Right atrium auricular region (tissue), 2 donors: Measurements from ENCODE around the gene FAHD1. TPM values are rescaled to one million over a fixed set of nuclear protein-coding genes. Genes with fewer than 3 reads are reported as not detected.
A peak's percentile ranks its signal among the peaks of the same experiment; 100 is the strongest.

Source experiments
- DNase-seq: peaks from one replicate; pipeline ENCODE4 v3.0.0-alpha.2; 2019; ENCODE audit warnings: low spot score
- H3K27ac ChIP-seq, 2 donors: fragments of 200-600 bp; sonication (generic); 1 replicate in 1 of 2; 2 replicates in 1 of 2; pipeline ENCODE4 v1.5.1; 2016 to 2019
- H3K27me3 ChIP-seq, 2 donors: fragments of 200-600 bp; sonication (generic); one replicate each; pipeline versions ENCODE4 v1.5.1 to v1.6.0; 2017 to 2019
- H3K36me3 ChIP-seq: fragments of 200-600 bp; sonication (generic); one replicate; pipeline ENCODE4 v1.5.1; 2016
- H3K4me1 ChIP-seq, 2 donors: fragments of 200-600 bp; sonication (generic); one replicate each; pipeline versions ENCODE4 v1.5.1 to v1.6.0; 2017 to 2019
- H3K4me3 ChIP-seq, 2 donors: fragments of 200-600 bp; sonication (generic); 1 replicate in 1 of 2; 2 replicates in 1 of 2; pipeline ENCODE4 v1.5.1; 2017 to 2019; ENCODE audit warnings: mild to moderate bottlenecking in 1 of 2, moderate library complexity in 1 of 2
- H3K9me3 ChIP-seq, 2 donors: fragments of 200-600 bp; sonication (generic); one replicate each; pipeline ENCODE4 v1.5.1; 2019
- CTCF ChIP-seq, 2 donors: fragments of 200-600 bp; sonication (generic); IDR thresholded peaks; one replicate each; pipeline ENCODE4 v1.5.1; 2019; ENCODE audit warnings: antibody characterized with exemption in 2 of 2
- total RNA-seq, 2 donors: library from RNA; depleted of rRNA; stranded (reverse); fragments of >200 nt; gene quantifications; one replicate each; pipeline ENCODE4 v1.1.0, GENCODE V29; 2016

Gene FAHD1
- total RNA-seq, 2 donors from 2014 or later: 35.8 to 59.3 TPM

DNA sequence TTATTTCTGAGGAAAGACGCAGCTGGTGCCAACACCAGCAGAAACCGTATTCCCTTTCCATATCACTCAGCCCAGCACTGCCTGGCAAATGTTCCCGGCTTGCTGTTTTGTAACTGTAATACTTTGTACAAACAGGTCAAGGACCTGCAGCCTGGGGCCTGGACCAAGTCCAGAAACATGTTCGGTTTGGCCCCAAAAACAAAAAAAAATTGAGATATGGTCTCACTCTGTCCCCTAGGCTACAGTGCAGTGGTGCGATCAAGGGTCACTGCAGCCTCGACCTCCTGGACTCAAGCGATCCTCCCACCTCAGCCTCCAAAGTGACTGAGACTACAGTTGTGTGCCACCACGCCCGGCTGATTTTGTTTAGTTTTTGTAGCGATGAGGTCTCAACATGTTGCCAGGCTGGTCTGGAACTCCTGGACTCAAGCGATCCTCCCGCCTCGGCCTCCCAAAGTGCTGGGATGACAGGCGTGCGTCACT, 1.6 kb upstream of the FAHD1 start:
- no peak for TF ChIP-seq CTCF (IDR thresholded peaks at IDR 0.05)
- no peak for DNase-seq
- Histone ChIP-seq H3K4me1 (peaks cover 0 to 42% of the 10 kb centered on the region in 2 donors), H3K9me3 (no peaks in the 10 kb centered on the region), H3K27me3 (no peaks in the 10 kb centered on the region), H3K4me3 (peak overlapping the region; percentile 77 to 94), H3K36me3 (peaks cover 22% of the 10 kb centered on the region), H3K27ac (peak overlapping the region in 1 of 2 donors; percentile 56)

GRCh38 chr16:1825864-1826690, 929 bp upstream of the FAHD1 start:
- Histone ChIP-seq H3K9me3 (no peaks in the 10 kb centered on the region), H3K4me1 (peaks cover 0 to 42% of the 10 kb centered on the region in 2 donors), H3K36me3 (peaks cover 17% of the 10 kb centered on the region), H3K27me3 (no peaks in the 10 kb centered on the region), H3K27ac (peak overlapping the region; percentile 32 to 92), H3K4me3 (peak overlapping the region; percentile 77 to 94)
- no peak for DNase-seq
- TF ChIP-seq CTCF (IDR thresholded peaks at IDR 0.05): no peak

DNA sequence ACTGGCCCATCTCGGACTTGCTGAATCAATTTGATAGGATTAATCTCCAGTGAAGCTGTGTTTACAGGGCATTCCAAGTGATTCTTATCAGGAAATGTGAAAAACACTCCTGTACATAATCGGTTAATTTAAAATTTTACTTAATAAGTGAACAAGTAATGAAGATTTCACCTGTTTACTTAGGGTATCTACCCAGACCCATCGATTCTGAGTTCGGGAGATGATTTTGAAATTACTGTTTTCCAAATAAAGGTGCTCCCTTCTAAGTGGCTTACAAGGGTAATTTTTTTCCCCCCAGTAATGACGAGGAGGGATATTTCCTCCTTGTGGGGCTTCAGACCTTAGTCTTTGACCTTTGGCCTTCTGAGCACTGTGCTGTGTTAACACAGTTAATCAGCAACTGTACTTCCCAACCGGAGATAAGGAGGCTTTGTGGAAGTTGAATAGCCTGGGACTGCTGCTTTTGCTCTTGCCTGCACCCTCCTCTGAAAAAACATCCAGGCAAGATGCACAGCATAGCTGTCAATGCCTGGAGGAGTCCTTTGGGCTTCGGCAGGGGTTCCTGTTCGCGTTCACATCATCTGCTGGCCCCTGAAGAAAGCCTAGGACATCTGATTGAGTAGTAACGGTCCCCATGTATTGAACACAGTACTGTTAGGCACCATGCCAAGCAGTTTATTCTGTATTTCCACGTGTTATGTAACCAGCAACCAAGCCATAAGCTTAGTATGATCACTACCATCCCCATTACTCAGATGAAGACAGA, 1.8 kb downstream of the FAHD1 start:
- peak overlapping the region in 1 of 2 donors; percentile 12 for H3K4me3 ChIP-seq
- DNase-seq: no peak
- H3K27me3 ChIP-seq: no peaks in the 10 kb centered on the region
- H3K4me1 ChIP-seq: peaks cover 0 to 41% of the 10 kb centered on the region in 2 donors
- H3K27ac ChIP-seq: no peak overlapping the region
- no peak for TF ChIP-seq CTCF (IDR thresholded peaks at IDR 0.05)
- H3K36me3 ChIP-seq: no peaks in the 10 kb centered on the region
- no peaks in the 10 kb centered on the region for H3K9me3 ChIP-seq

- H3K4me1 ChIP-seq: peaks cover 0 to 27% of the 10 kb centered on the region in 2 donors
- H3K27me3 ChIP-seq: no peaks in the 10 kb centered on the region
- H3K27ac ChIP-seq: no peak overlapping the region
- no peak overlapping the region for H3K4me3 ChIP-seq
- no peak for DNase-seq
- no peaks in the 10 kb centered on the region for H3K36me3 ChIP-seq
- H3K9me3 ChIP-seq: no peaks in the 10 kb centered on the region
- no peak for TF ChIP-seq CTCF (IDR thresholded peaks at IDR 0.05)
Observed at GRCh38 chr16:1830213-1830612, 3.2 kb downstream of the FAHD1 start.

DNA sequence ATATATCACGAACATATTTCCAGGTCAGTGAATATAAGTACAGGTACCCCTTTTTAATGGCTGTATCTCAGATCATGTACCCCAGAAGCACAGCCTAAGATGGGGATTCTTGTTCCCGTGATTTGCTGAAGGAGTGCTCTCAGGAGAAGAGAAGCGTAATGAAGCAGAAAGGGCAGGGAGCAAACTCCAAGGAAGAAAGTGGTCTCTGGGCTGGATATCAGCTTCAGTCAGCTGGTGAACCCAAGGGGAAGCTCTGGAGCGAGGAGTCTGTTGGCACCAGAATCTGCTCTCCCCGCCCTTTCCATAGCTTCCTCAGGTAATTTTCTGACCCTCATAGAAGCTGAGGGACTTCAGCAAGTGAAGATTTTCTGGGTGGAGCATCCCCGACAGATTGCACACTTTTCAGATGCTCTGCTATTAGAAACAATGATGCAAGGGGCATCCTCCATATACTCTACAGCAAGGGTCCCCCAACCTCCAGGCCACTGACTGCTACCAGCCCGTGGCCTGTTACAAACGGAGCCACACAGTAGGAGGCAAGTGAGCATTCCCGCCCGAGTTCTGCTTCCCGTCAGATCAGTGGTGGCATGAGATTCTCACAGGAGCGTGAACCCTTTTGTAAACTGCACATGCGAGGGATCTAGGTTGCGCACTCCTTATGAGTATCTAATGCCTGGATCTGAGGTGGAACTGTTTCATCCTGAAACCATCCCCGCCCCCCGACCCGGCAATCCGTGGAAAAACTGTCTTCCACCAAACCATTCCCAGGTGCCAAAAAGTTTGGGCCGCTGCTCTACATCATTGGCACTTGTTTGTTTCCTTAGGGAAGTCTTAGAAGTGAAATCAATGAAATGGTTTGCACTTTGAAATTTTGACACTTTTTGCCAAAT, 4.4 kb downstream of the FAHD1 start:
- no peaks in the 10 kb centered on the region for H3K9me3 ChIP-seq
- no peak overlapping the region for H3K27ac ChIP-seq
- no peak for DNase-seq
- no peak for TF ChIP-seq CTCF (IDR thresholded peaks at IDR 0.05)
- H3K4me1 ChIP-seq: peaks cover 0 to 20% of the 10 kb centered on the region in 2 donors
- H3K27me3 ChIP-seq: no peaks in the 10 kb centered on the region
- no peaks in the 10 kb centered on the region for H3K36me3 ChIP-seq
- no peak overlapping the region for H3K4me3 ChIP-seq
